ENCODE measurements around the gene GNB1.

Gene GNB1

GRCh38 chr1:1779691-1780597, 110.9 kb downstream of the GNB1 start:
- Histone ChIP-seq H3K27ac (ENCODE audit: low read depth, low read length) (no peak overlapping the region), H3K36me3 (ENCODE audit: insufficient read depth, low read length) (peaks cover 5% of the 10 kb centered on the region), H3K4me3 (ENCODE audit: low read depth in 1 of 2, low read length in 2 of 2) (no peak overlapping the region), H3K9ac (ENCODE audit: low read length) (no peak overlapping the region), H3K27me3 (ENCODE audit: control insufficient read depth in 1 of 2, insufficient read depth in 2 of 2, low read length in 2 of 2) (no peaks in the 10 kb centered on the region), H3K9me3 (ENCODE audit: low read length) (no peaks in the 10 kb centered on the region), H3K4me1 (ENCODE audit: insufficient read depth, low read length) (peaks cover 46% of the 10 kb centered on the region)

GRCh38 chr1:1779320-1779675, 111.6 kb downstream of the GNB1 start:
- no peak overlapping the region for H3K9ac ChIP-seq (ENCODE audit: low read length)
- H3K4me3 ChIP-seq (ENCODE audit: low read depth in 1 of 2, low read length in 2 of 2) = peak overlapping the region; percentile 16 to 47
- H3K4me1 ChIP-seq (ENCODE audit: insufficient read depth, low read length) = peaks cover 46% of the 10 kb centered on the region

GRCh38 chr1:1778663-1779319, 112.1 kb downstream of the GNB1 start:
- Histone ChIP-seq H3K36me3 (ENCODE audit: insufficient read depth, low read length) (no peaks in the 10 kb centered on the region), H3K9ac (ENCODE audit: low read length) (no peak overlapping the region), H3K27me3 (ENCODE audit: control insufficient read depth in 1 of 2, insufficient read depth in 2 of 2, low read length in 2 of 2) (no peaks in the 10 kb centered on the region), H3K4me1 (ENCODE audit: insufficient read depth, low read length) (peaks cover 46% of the 10 kb centered on the region), H3K27ac (ENCODE audit: low read depth, low read length) (no peak overlapping the region), H3K4me3 (ENCODE audit: low read depth in 1 of 2, low read length in 2 of 2) (peak overlapping the region; percentile 45 to 47), H3K9me3 (ENCODE audit: low read length) (no peaks in the 10 kb centered on the region)

More at GRCh38 chr1:1779320-1779675, 111.6 kb downstream of the GNB1 start:
- Histone ChIP-seq H3K27ac (ENCODE audit: low read depth, low read length) (no peak overlapping the region), H3K27me3 (ENCODE audit: control insufficient read depth in 1 of 2, insufficient read depth in 2 of 2, low read length in 2 of 2) (no peaks in the 10 kb centered on the region), H3K9me3 (ENCODE audit: low read length) (no peaks in the 10 kb centered on the region), H3K36me3 (ENCODE audit: insufficient read depth, low read length) (no peaks in the 10 kb centered on the region)

- Histone ChIP-seq H3K36me3 (ENCODE audit: insufficient read depth, low read length) (no peaks in the 10 kb centered on the region), H3K27me3 (ENCODE audit: control insufficient read depth in 1 of 2, insufficient read depth in 2 of 2, low read length in 2 of 2) (no peaks in the 10 kb centered on the region), H3K9me3 (ENCODE audit: low read length) (no peaks in the 10 kb centered on the region), H3K4me3 (ENCODE audit: low read depth in 1 of 2, low read length in 2 of 2) (peak within 1 kb of the TSS; percentile 71 to 76), H3K27ac (ENCODE audit: low read depth, low read length) (peak within 1 kb of the TSS; percentile 77), H3K9ac (ENCODE audit: low read length) (peak within 1 kb of the TSS; percentile 46), H3K4me1 (ENCODE audit: insufficient read depth, low read length) (peaks cover 46% of the 10 kb centered on the region)
Measured at GRCh38 chr1:1777950-1778662, 112.8 kb downstream of the GNB1 start, which contains the start of gene NADK. Gene NADK (minus strand): TSS chr1:1778470. CDS start chr1:1765406, 13,064 bp downstream.

GRCh38 chr1:1777583-1777899, 113.3 kb downstream of the GNB1 start:
- Histone ChIP-seq H3K27ac (ENCODE audit: low read depth, low read length) (peak overlapping the region; percentile 77), H3K27me3 (ENCODE audit: control insufficient read depth in 1 of 2, insufficient read depth in 2 of 2, low read length in 2 of 2) (no peaks in the 10 kb centered on the region), H3K9ac (ENCODE audit: low read length) (peak overlapping the region; percentile 46), H3K4me1 (ENCODE audit: insufficient read depth, low read length) (peaks cover 43% of the 10 kb centered on the region), H3K36me3 (ENCODE audit: insufficient read depth, low read length) (no peaks in the 10 kb centered on the region), H3K4me3 (ENCODE audit: low read depth in 1 of 2, low read length in 2 of 2) (peak overlapping the region; percentile 71 to 76), H3K9me3 (ENCODE audit: low read length) (no peaks in the 10 kb centered on the region)

- Histone ChIP-seq H3K36me3 (ENCODE audit: insufficient read depth, low read length) (no peaks in the 10 kb centered on the region), H3K9me3 (ENCODE audit: low read length) (no peaks in the 10 kb centered on the region), H3K9ac (ENCODE audit: low read length) (peak overlapping the region; percentile 46), H3K27ac (ENCODE audit: low read depth, low read length) (peak overlapping the region; percentile 77), H3K27me3 (ENCODE audit: control insufficient read depth in 1 of 2, insufficient read depth in 2 of 2, low read length in 2 of 2) (no peaks in the 10 kb centered on the region), H3K4me3 (ENCODE audit: low read depth in 1 of 2, low read length in 2 of 2) (peak overlapping the region; percentile 71 to 76), H3K4me1 (ENCODE audit: insufficient read depth, low read length) (peaks cover 37% of the 10 kb centered on the region)
Measured at GRCh38 chr1:1776672-1777582, 114.0 kb downstream of the GNB1 start.

GRCh38 chr1:1775327-1776226, 115.3 kb downstream of the GNB1 start:
- peaks cover 4% of the 10 kb centered on the region for H3K9me3 ChIP-seq (ENCODE audit: low read length)
- peaks cover 23% of the 10 kb centered on the region for H3K4me1 ChIP-seq (ENCODE audit: insufficient read depth, low read length)
- H3K36me3 ChIP-seq (ENCODE audit: insufficient read depth, low read length) = no peaks in the 10 kb centered on the region
- no peaks in the 10 kb centered on the region for H3K27me3 ChIP-seq (ENCODE audit: control insufficient read depth in 1 of 2, insufficient read depth in 2 of 2, low read length in 2 of 2)
- H3K4me3 ChIP-seq (ENCODE audit: low read depth in 1 of 2, low read length in 2 of 2) = no peak overlapping the region
- no peak overlapping the region for H3K9ac ChIP-seq (ENCODE audit: low read length)
- no peak overlapping the region for H3K27ac ChIP-seq (ENCODE audit: low read depth, low read length)

GRCh38 chr1:1773874-1774273, 117.0 kb downstream of the GNB1 start:
- Histone ChIP-seq H3K4me3 (ENCODE audit: low read depth in 1 of 2, low read length in 2 of 2) (no peak overlapping the region), H3K36me3 (ENCODE audit: insufficient read depth, low read length) (peaks cover under 1% of the 10 kb centered on the region), H3K4me1 (ENCODE audit: insufficient read depth, low read length) (peaks cover 23% of the 10 kb centered on the region), H3K9ac (ENCODE audit: low read length) (no peak overlapping the region), H3K27ac (ENCODE audit: low read depth, low read length) (no peak overlapping the region), H3K9me3 (ENCODE audit: low read length) (peaks cover 4% of the 10 kb centered on the region), H3K27me3 (ENCODE audit: control insufficient read depth in 1 of 2, insufficient read depth in 2 of 2, low read length in 2 of 2) (no peaks in the 10 kb centered on the region)

- peaks cover 4% of the 10 kb centered on the region for H3K9me3 ChIP-seq (ENCODE audit: low read length)
- no peak overlapping the region for H3K4me3 ChIP-seq (ENCODE audit: low read depth in 1 of 2, low read length in 2 of 2)
- H3K27ac ChIP-seq (ENCODE audit: low read depth, low read length) = no peak overlapping the region
- peaks cover 11% of the 10 kb centered on the region for H3K4me1 ChIP-seq (ENCODE audit: insufficient read depth, low read length)
- H3K9ac ChIP-seq (ENCODE audit: low read length) = no peak overlapping the region
- peaks cover 11% of the 10 kb centered on the region for H3K36me3 ChIP-seq (ENCODE audit: insufficient read depth, low read length)
- H3K27me3 ChIP-seq (ENCODE audit: control insufficient read depth in 1 of 2, insufficient read depth in 2 of 2, low read length in 2 of 2) = no peaks in the 10 kb centered on the region
Measured at GRCh38 chr1:1771096-1771495, 119.8 kb downstream of the GNB1 start.

- Histone ChIP-seq H3K9me3 (ENCODE audit: low read length) (peaks cover 4% of the 10 kb centered on the region), H3K36me3 (ENCODE audit: insufficient read depth, low read length) (peaks cover 11% of the 10 kb centered on the region), H3K9ac (ENCODE audit: low read length) (no peak overlapping the region), H3K27me3 (ENCODE audit: control insufficient read depth in 1 of 2, insufficient read depth in 2 of 2, low read length in 2 of 2) (no peaks in the 10 kb centered on the region), H3K4me3 (ENCODE audit: low read depth in 1 of 2, low read length in 2 of 2) (no peak overlapping the region), H3K4me1 (ENCODE audit: insufficient read depth, low read length) (peaks cover 2% of the 10 kb centered on the region), H3K27ac (ENCODE audit: low read depth, low read length) (no peak overlapping the region)
Measured at GRCh38 chr1:1770102-1770501, 120.8 kb downstream of the GNB1 start.

All from muscle layer of colon (tissue), 2 donors.